HG02840 (cell line): ENCODE data around the gene PAOX.
"Not testable (repeated sequence)": the region's sequence is repeated elsewhere in the genome, so short reads cannot be mapped to it uniquely, and the experiment has no call there.

ENCODE experiments used
- ATAC-seq: cut with Tn5 transposase; IDR thresholded peaks from one replicate; pipeline ENCODE4 v1.9.1; 2021; ENCODE audit warnings: mild to moderate bottlenecking, moderate library complexity, moderate number of reproducible peaks; ENCODE audit not compliant: unreplicated experiment, low FRiP score

Gene PAOX

GRCh38 chr10:133361773-133362441, 17.2 kb upstream of the PAOX start:
- no peak for ATAC-seq

GRCh38 chr10:133362846-133363245, 16.2 kb upstream of the PAOX start:
- ATAC-seq: no peak

- no peak for ATAC-seq
Observed at GRCh38 chr10:133364645-133365431, 14.2 kb upstream of the PAOX start.

- no peak for ATAC-seq
Observed at GRCh38 chr10:133365461-133366129, 13.5 kb upstream of the PAOX start.

- no peak for ATAC-seq
Observed at GRCh38 chr10:133366130-133366478, 13.0 kb upstream of the PAOX start.

GRCh38 chr10:133366751-133367150, 12.3 kb upstream of the PAOX start:
- no peak for ATAC-seq

- ATAC-seq: not testable (repeated sequence)
Observed at GRCh38 chr10:133367461-133367860, 11.6 kb upstream of the PAOX start.

GRCh38 chr10:133368153-133368552, 10.9 kb upstream of the PAOX start:
- no peak for ATAC-seq

- no peak for ATAC-seq
Observed at GRCh38 chr10:133370030-133370786, 8.9 kb upstream of the PAOX start.

GRCh38 chr10:133372507-133372906, 6.6 kb upstream of the PAOX start:
- ATAC-seq: no peak

GRCh38 chr10:133373174-133374090, 5.6 kb upstream of the PAOX start, which contains the start of gene ECHS1:
TSS of gene ECHS1 (minus strand) at chr10:133373354. CDS start at chr10:133373333, 21 bp downstream.
- ATAC-seq: peak; percentile 83

GRCh38 chr10:133375357-133376115, 3.5 kb upstream of the PAOX start:
- ATAC-seq: no peak

- ATAC-seq: not testable (repeated sequence)
Observed at GRCh38 chr10:133376183-133376582, 2.9 kb upstream of the PAOX start.

GRCh38 chr10:133377025-133377817, 1.8 kb upstream of the PAOX start:
- no peak for ATAC-seq

- no peak for ATAC-seq
Observed at GRCh38 chr10:133377818-133378250, 1.2 kb upstream of the PAOX start.

GRCh38 chr10:133378251-133379096, 588 bp upstream of the PAOX start:
- peak; percentile 49 for ATAC-seq
